A549 (cell line): ENCODE measurements around the gene EYA2. TPM values are rescaled to one million over a fixed set of nuclear protein-coding genes. Genes with fewer than 3 reads are reported as not detected.

Experiments used
- ATAC-seq, 2 experiments: fragments of 200-7000 bp in 1 of 2; fragments of >200 bp in 1 of 2; cut with Nextera tagmentation in 1 of 2; cut with Tn5 transposase in 1 of 2; 3 replicates each; pipeline versions ENCODE4 v1.8.0 to v1.9.1; 2018 to 2020; ENCODE audit warnings: mild to moderate bottlenecking in 1 of 2, moderate library complexity in 1 of 2
- CTCF ChIA-PET: fragments of 300-600 bp; sonication (Branson Sonifier 250); formaldehyde crosslinking; extraction: SDS; loops from one replicate; lab custom pipeline; 2021; ENCODE audit warnings: antibody characterized with exemption, inconsistent platforms; lab: Yijun Ruan, JAX
- POLR2A ChIA-PET: fragments of 350-600 bp; formaldehyde crosslinking; extraction: SDS; loops from one replicate; lab custom pipeline; 2021; ENCODE audit warnings: antibody characterized with exemption, inconsistent platforms; lab: Yijun Ruan, JAX
- DNase-seq, 2 experiments: peaks; one replicate each; pipeline versions ENCODE4 v3.0.0 to v3.0.0-alpha.2; 2011 to 2016; ENCODE audit warnings: low read depth in 1 of 2, low spot score in 1 of 2
- FAIRE-seq: peaks from 2 replicates; lab custom pipeline; 2011; peaks lifted over from hg19 to GRCh38; lab: Jason Lieb, UNC
- H3K27ac ChIP-seq, 2 experiments: fragments of >200 bp; sonication (Bioruptor Twin); formaldehyde crosslinking; 3 replicates each; pipeline ENCODE4 v1.5.1; 2016 to 2017
- H3K4me1 ChIP-seq: fragments of >200 bp; sonication (Bioruptor Twin); formaldehyde crosslinking; 3 replicates; pipeline ENCODE4 v1.6.1; 2016
- H3K4me2 ChIP-seq: fragments of >200 bp; sonication (Bioruptor Twin); formaldehyde crosslinking; 3 replicates; pipeline ENCODE4 v1.6.1; 2016
- H3K4me3 ChIP-seq: fragments of >200 bp; sonication (Bioruptor Twin); formaldehyde crosslinking; 3 replicates; pipeline ENCODE4 v1.5.1; 2016
- H3K9me3 ChIP-seq: fragments of >200 bp; sonication (Bioruptor Twin); formaldehyde crosslinking; 3 replicates; pipeline ENCODE4 v1.6.1; 2016
- ATOH8 ChIP-seq: fragments of 250-450 bp; sonication (Bioruptor Pico); IDR thresholded peaks from 2 replicates; pipeline ENCODE4 v1.5.0; 2020; ENCODE audit warnings: low read depth, mild to moderate bottlenecking, moderate library complexity
- BCL3 ChIP-seq: fragments of >200 bp; sonication (Bioruptor Twin); formaldehyde crosslinking; IDR thresholded peaks from 3 replicates; pipeline ENCODE4 v1.6.1; 2016
- CBX2 ChIP-seq: fragments of 200-600 bp; sonication (generic); IDR thresholded peaks from 2 replicates; pipeline ENCODE4 v1.6.1; 2016; ENCODE audit warnings: low read depth, mild to moderate bottlenecking, borderline replicate concordance
- CBX8 ChIP-seq: fragments of 200-600 bp; sonication (generic); IDR thresholded peaks from 2 replicates; pipeline ENCODE4 v1.6.1; 2016
- EHF ChIP-seq: fragments of 250-450 bp; sonication (Bioruptor Pico); IDR thresholded peaks from 2 replicates; pipeline ENCODE4 v1.5.0; 2020; ENCODE audit warnings: mild to moderate bottlenecking
- FOSL2 ChIP-seq, 2 experiments: fragments of 450-650 bp in 1 of 2; fragments of >200 bp in 1 of 2; sonication (Bioruptor Twin) in 1 of 2; formaldehyde crosslinking; IDR thresholded peaks; 2 replicates each; pipeline versions ENCODE4 v1.5.0 to v1.6.1; 2016 to 2020; ENCODE audit warnings: mild to moderate bottlenecking in 1 of 2, moderate library complexity in 1 of 2
- FOXS1 ChIP-seq: fragments of 250-450 bp; sonication (Bioruptor Pico); IDR thresholded peaks from 2 replicates; pipeline ENCODE4 v1.5.0; 2020; ENCODE audit warnings: mild to moderate bottlenecking, moderate library complexity
- HES2 ChIP-seq: fragments of >200 bp; sonication (Bioruptor Twin); formaldehyde crosslinking; IDR thresholded peaks from 2 replicates; pipeline ENCODE4 v1.6.1; 2016
- HEYL ChIP-seq: fragments of 250-450 bp; sonication (Bioruptor Pico); IDR thresholded peaks from 2 replicates; pipeline ENCODE4 v1.8.0; 2021; ENCODE audit warnings: mild to moderate bottlenecking, moderate library complexity
- HOXA7 ChIP-seq: fragments of 250-450 bp; sonication (Bioruptor Pico); IDR thresholded peaks from 2 replicates; pipeline ENCODE4 v1.5.0; 2020; ENCODE audit warnings: mild to moderate bottlenecking, moderate library complexity
- HOXB13 ChIP-seq: fragments of 250-450 bp; sonication (Bioruptor Pico); IDR thresholded peaks from 2 replicates; pipeline ENCODE4 v1.5.0; 2020; ENCODE audit warnings: low read depth, mild to moderate bottlenecking, moderate library complexity
- JUN ChIP-seq, 2 experiments: fragments of >200 bp; sonication (Bioruptor Twin); formaldehyde crosslinking; IDR thresholded peaks; 2 replicates in 1 of 2; 3 replicates in 1 of 2; pipeline ENCODE4 v1.6.1; 2016 to 2017
- JUNB ChIP-seq: fragments of >200 bp; sonication (Bioruptor Twin); formaldehyde crosslinking; IDR thresholded peaks from 2 replicates; pipeline ENCODE4 v1.6.1; 2016
- MAZ ChIP-seq: fragments of 150-350 bp; IDR thresholded peaks from 2 replicates; pipeline ENCODE4 v1.6.1; 2014; ENCODE audit warnings: antibody characterized with exemption, low read depth, low read length, borderline replicate concordance
- POLR2AphosphoS2 ChIP-seq: conservative IDR thresholded peaks from 2 replicates; pipeline ENCODE4 v1.6.1; 2012; ENCODE audit warnings: low read length, improper control_type of control experiment, inconsistent platforms
- RNF2 ChIP-seq: fragments of 200-600 bp; sonication (generic); IDR thresholded peaks from 2 replicates; pipeline ENCODE4 v1.6.1; 2016; ENCODE audit warnings: low read depth, mild to moderate bottlenecking, antibody characterized with exemption, moderate library complexity, borderline replicate concordance
- SMC3 ChIP-seq: fragments of >200 bp; sonication (Bioruptor Twin); formaldehyde crosslinking; IDR thresholded peaks from 3 replicates; pipeline ENCODE4 v1.6.1; 2018; ENCODE audit warnings: inconsistent platforms
- SREBF2 ChIP-seq: fragments of 450-650 bp; IDR thresholded peaks from 2 replicates; pipeline ENCODE4 v1.6.1; 2014; ENCODE audit warnings: mild to moderate bottlenecking, moderate library complexity
- USF2 ChIP-seq: fragments of 450-650 bp; IDR thresholded peaks from 2 replicates; pipeline ENCODE4 v1.6.1; 2014; ENCODE audit warnings: antibody characterized with exemption
- ZC3H11A ChIP-seq: fragments of 450-650 bp; IDR thresholded peaks from 2 replicates; pipeline ENCODE4 v1.6.1; 2014; ENCODE audit warnings: antibody characterized with exemption, mild to moderate bottlenecking
- ZFP36 ChIP-seq: fragments of 450-650 bp; IDR thresholded peaks from 2 replicates; pipeline ENCODE4 v1.6.1; 2014; ENCODE audit warnings: borderline replicate concordance; ENCODE audit not compliant: partially characterized antibody
- WGBS: methylation state at CpG from one replicate; pipeline ENCODE4 v1.1.6; 2017; ENCODE audit errors: missing lambda C conversion rate; 5-methylcytosine and 5-hydroxymethylcytosine counted together
- polyA plus RNA-seq, 4 experiments: library from polyadenylated mRNA; depleted of rRNA in 3 of 4; stranded (reverse); fragments of >200 nt; fragmentation: RNase III in 1 of 4; extraction: RNeasy Plus Mini Kit Qiagen cat#74134 plus additional on column Dnase treatment in 1 of 4; gene quantifications; 2 replicates in 3 of 4; 3 replicates in 1 of 4; pipeline ENCODE4 v1.2.3, GENCODE V29; 2011 to 2017

The EYA2 gene
- polyA plus RNA-seq, 2 of the 4 experiments (the other 2 are of a cell fraction), result 4.5 to 4.6 TPM

- Histone ChIP-seq H3K4me2 (no peak overlapping the region), H3K27ac (no peak overlapping the region), H3K4me3 (no peak overlapping the region), H3K4me1 (no peaks in the 10 kb centered on the region), H3K9me3 (no peaks in the 10 kb centered on the region)
- POLR2A ChIA-PET, result no interaction called here
- CTCF ChIA-PET, result interaction anchor here (0.7 kb wide), 2 partner anchors 10 to 189 kb away, joined by 3 read pairs; no protein-coding TSS in a partner anchor
- ATAC-seq, result no peak
- TF ChIP-seq HOXA7 (CRISPR knock-in tag) (no peak), FOSL2 (IDR thresholded peaks at IDR 0.05) (no peak), FOSL2 (CRISPR knock-in tag; IDR thresholded peaks at IDR 0.05) (no peak), RNF2 (no peak), CBX2 (no peak), HEYL (no peak), CBX8 (no peak), JUN (IDR thresholded peaks at IDR 0.05) (no peak)
- no peak for FAIRE-seq
- WGBS, result 84% methylated on average over 7 of the region's 7 CpGs
- DNase-seq, result no peak
Measured at GRCh38 chr20:46946181-46946624, 51.6 kb downstream of the EYA2 start.

- CTCF ChIA-PET, result interaction anchor here (1.3 kb wide), 1 partner anchor 108 kb away, joined by 7 read pairs; no protein-coding TSS in a partner anchor
- H3K4me1 ChIP-seq, result no peaks in the 10 kb centered on the region
- no peak overlapping the region for H3K4me2 ChIP-seq
- POLR2A ChIA-PET, result no interaction called here
- H3K27ac ChIP-seq, result no peak overlapping the region
- DNase-seq (no peak), FAIRE-seq (no peak), ATAC-seq (no peak)
- H3K9me3 ChIP-seq, result no peaks in the 10 kb centered on the region
- H3K4me3 ChIP-seq, result no peak overlapping the region
- TF ChIP-seq CBX2 (no peak), SMC3 (no peak), HES2 (no peak), FOSL2 (IDR thresholded peaks at IDR 0.05) (no peak), FOSL2 (CRISPR knock-in tag; IDR thresholded peaks at IDR 0.05) (no peak), MAZ (no peak)
- 82% methylated on average over 3 of the region's 3 CpGs for WGBS
Measured at GRCh38 chr20:46946796-46947195, 52.2 kb downstream of the EYA2 start.

GRCh38 chr20:46948081-46948480 is 53.4 kb downstream of the EYA2 start:
- Histone ChIP-seq H3K27ac (no peak overlapping the region), H3K4me3 (no peak overlapping the region), H3K4me2 (no peak overlapping the region), H3K9me3 (no peaks in the 10 kb centered on the region), H3K4me1 (no peaks in the 10 kb centered on the region)
- ATAC-seq, result no peak
- ChIA-PET POLR2A (no interaction called here), CTCF (interaction anchor here (1.1 to 1.5 kb wide), 2 partner anchors 190 to 195 kb away, joined by 5 to 6 read pairs; no protein-coding TSS in a partner anchor)
- DNase-seq, result no peak
- TF ChIP-seq ZC3H11A (no peak), USF2 (no peak), BCL3 (no peak), HOXB13 (CRISPR knock-in tag) (no peak), ATOH8 (CRISPR knock-in tag) (no peak), FOXS1 (CRISPR knock-in tag) (no peak), SREBF2 (no peak), JUNB (no peak), EHF (CRISPR knock-in tag) (no peak), POLR2AphosphoS2 (no peak), ZFP36 (no peak)
- no peak for FAIRE-seq
- 91% methylated on average over 3 of the region's 3 CpGs for WGBS
